Measurements from ENCODE around the gene WFS1.

The WFS1 gene

DNA sequence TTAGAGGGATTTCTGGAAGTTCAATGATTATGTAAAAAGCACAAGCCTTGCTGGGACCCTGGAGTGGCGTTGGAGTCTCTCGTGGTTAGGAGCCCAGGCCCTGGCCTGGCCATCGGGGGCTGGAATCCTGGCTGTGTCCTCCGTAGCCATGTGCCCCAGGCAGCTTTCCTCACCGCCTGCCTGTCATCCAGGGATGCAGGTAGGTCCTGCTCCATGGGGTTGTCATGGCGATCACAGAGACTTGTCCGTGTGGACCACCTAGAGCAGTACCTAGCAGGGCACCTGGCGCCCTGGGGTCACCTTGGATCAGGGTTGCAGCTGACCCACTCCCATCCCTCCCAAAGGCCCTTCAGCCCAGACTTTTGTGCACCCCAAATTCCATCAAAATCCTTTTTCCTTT, 30.2 kb upstream of the WFS1 start:
- TF ChIP-seq TCF12 (IDR thresholded peaks at IDR 0.05; ENCODE audit: low read depth) = no peak
- no peak for TF ChIP-seq RAD21 (IDR thresholded peaks at IDR 0.05; ENCODE audit: low read depth)
- no peak for TF ChIP-seq CEBPB (IDR thresholded peaks at IDR 0.05)
- no peak for TF ChIP-seq NFIC (IDR thresholded peaks at IDR 0.05)
- TF ChIP-seq EGR1 (IDR thresholded peaks at IDR 0.05) = no peak
- TF ChIP-seq, protein P1, sequence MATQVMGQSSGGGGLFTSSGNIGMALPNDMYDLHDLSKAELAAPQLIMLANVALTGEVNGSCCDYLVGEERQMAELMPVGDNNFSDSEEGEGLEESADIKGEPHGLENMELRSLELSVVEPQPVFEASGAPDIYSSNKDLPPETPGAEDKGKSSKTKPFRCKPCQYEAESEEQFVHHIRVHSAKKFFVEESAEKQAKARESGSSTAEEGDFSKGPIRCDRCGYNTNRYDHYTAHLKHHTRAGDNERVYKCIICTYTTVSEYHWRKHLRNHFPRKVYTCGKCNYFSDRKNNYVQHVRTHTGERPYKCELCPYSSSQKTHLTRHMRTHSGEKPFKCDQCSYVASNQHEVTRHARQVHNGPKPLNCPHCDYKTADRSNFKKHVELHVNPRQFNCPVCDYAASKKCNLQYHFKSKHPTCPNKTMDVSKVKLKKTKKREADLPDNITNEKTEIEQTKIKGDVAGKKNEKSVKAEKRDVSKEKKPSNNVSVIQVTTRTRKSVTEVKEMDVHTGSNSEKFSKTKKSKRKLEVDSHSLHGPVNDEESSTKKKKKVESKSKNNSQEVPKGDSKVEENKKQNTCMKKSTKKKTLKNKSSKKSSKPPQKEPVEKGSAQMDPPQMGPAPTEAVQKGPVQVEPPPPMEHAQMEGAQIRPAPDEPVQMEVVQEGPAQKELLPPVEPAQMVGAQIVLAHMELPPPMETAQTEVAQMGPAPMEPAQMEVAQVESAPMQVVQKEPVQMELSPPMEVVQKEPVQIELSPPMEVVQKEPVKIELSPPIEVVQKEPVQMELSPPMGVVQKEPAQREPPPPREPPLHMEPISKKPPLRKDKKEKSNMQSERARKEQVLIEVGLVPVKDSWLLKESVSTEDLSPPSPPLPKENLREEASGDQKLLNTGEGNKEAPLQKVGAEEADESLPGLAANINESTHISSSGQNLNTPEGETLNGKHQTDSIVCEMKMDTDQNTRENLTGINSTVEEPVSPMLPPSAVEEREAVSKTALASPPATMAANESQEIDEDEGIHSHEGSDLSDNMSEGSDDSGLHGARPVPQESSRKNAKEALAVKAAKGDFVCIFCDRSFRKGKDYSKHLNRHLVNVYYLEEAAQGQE (IDR thresholded peaks at IDR 0.05; ENCODE audit: low read depth) = no peak
- no peak for TF ChIP-seq YY1 (IDR thresholded peaks at IDR 0.05; ENCODE audit: low read depth)
- TF ChIP-seq TEAD4 (IDR thresholded peaks at IDR 0.05) = no peak
- no peak for TF ChIP-seq ZBTB7A (IDR thresholded peaks at IDR 0.05; ENCODE audit: low read depth)
- no peak for TF ChIP-seq EP300 (IDR thresholded peaks at IDR 0.05; ENCODE audit: borderline replicate concordance)
- no peak for TF ChIP-seq CREB1 (IDR thresholded peaks at IDR 0.05; ENCODE audit: low read depth)
- TF ChIP-seq, protein P2, sequence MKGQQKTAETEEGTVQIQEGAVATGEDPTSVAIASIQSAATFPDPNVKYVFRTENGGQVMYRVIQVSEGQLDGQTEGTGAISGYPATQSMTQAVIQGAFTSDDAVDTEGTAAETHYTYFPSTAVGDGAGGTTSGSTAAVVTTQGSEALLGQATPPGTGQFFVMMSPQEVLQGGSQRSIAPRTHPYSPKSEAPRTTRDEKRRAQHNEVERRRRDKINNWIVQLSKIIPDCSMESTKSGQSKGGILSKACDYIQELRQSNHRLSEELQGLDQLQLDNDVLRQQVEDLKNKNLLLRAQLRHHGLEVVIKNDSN (IDR thresholded peaks at IDR 0.05) = no peak
- no peak for TF ChIP-seq TAF1 (IDR thresholded peaks at IDR 0.05; ENCODE audit: low read depth)
- TF ChIP-seq FOXM1 (IDR thresholded peaks at IDR 0.05; ENCODE audit: borderline replicate concordance, low read depth) = no peak
- TF ChIP-seq, protein P3, sequence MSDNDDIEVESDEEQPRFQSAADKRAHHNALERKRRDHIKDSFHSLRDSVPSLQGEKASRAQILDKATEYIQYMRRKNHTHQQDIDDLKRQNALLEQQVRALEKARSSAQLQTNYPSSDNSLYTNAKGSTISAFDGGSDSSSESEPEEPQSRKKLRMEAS (IDR thresholded peaks at IDR 0.05) = no peak

DNA sequence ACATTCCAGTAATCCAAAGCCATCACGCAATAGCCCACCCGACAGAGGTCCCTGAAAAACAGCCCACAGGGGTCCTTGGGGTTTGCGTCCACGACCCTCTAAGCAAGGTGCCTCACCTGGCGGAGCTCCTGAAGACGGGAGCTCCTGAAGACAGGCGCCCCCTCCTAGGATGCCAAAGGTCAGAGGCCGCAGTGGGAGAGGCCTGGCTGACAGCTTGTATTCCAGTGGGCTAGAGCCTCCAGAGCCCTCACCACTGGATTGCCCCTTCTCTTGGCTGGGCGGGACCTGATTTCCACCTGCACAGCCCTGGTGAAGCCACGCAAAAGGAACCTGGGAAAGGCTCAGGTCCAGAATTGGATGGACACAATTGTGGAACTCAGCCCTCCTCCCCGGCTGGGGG, 29.7 kb upstream of the WFS1 start:
- TF ChIP-seq YY1 (IDR thresholded peaks at IDR 0.05; ENCODE audit: low read depth) (no peak), CREB1 (IDR thresholded peaks at IDR 0.05; ENCODE audit: low read depth) (no peak)
- TF ChIP-seq, protein P1 (IDR thresholded peaks at IDR 0.05; ENCODE audit: low read depth) = no peak
- TF ChIP-seq, protein P3 (IDR thresholded peaks at IDR 0.05) = no peak

DNA sequence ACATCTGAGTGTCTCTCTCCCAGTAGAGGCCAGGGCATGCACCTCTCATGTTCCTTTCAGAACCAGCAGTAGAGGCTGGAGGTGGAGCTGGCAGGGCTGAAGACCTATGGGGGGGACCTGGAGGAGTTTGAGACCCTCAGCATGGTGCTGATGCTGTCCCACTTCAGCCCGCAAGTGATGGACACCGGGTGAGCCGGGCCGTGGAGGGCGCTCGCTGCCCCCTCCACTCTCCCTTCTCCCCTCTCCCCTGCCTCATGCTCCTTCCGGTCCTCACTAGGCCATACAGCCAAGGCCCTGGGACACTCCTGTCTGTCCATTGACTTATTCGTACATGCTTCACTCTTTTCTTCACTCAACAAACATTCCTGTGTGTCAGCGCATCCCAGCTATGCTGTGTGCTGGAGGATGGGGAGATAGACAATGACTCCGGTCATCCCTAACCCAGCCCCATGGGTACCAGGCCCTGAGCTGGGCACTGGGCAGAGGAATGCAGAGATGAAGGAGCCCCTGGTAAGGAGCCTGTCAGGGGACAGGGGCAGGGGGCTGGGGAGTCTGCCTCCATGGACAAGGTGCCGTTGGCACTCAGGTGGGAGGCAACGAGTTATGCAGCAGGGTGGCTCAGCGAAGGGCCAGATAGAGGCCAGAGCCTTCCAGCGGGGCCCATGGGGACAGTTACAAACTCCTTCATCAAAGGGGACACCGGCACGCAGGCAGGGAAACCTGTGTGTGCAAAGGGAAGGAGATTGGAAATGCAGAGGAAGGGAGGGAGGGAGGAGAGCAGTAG, 28.4 kb upstream of the WFS1 start:
- TF ChIP-seq NFIC (IDR thresholded peaks at IDR 0.05) (no peak), CEBPB (IDR thresholded peaks at IDR 0.05) (no peak), TAF1 (IDR thresholded peaks at IDR 0.05; ENCODE audit: low read depth) (no peak), EP300 (IDR thresholded peaks at IDR 0.05; ENCODE audit: borderline replicate concordance) (no peak), ZBTB7A (IDR thresholded peaks at IDR 0.05; ENCODE audit: low read depth) (no peak), TEAD4 (IDR thresholded peaks at IDR 0.05) (no peak)
- TF ChIP-seq, protein P3 (IDR thresholded peaks at IDR 0.05) = no peak

DNA sequence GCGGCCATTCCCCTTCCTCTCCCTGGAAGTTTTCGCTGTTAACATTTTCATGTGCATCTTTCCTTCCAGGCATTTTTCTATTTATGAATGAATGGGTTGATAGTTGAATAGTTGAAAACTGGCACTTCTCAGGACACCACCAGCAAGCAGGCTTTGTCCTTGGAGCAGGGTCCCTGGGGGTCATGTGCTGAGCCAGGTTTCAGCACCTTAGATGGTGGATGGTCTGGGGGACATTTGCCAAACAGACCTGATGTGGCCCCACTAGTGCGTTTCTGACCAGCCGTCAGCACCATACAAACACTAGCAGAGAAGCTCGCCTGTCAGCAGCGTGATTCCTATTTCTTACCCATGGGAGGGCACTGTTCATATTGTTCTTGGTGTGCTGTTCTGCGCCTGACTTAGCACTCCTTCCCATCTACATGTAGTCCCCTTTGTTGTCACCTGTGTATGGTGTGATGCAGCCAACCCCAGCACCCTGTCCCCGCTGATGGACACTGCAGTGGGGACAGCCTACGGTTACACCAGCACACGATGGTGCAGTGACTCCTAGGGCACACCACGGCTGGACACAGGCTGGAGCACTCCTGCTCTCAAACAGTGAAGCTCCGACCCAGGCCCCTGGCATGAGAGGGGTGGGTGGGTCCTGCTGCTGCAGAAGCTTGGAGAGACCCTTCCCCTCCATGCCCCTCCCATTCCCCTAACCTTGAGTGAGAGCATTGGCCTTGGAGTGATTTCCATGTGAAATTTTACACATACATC, 27.2 kb upstream of the WFS1 start:
- TF ChIP-seq EGR1 (IDR thresholded peaks at IDR 0.05) (no peak), CEBPB (IDR thresholded peaks at IDR 0.05) (no peak), TCF12 (IDR thresholded peaks at IDR 0.05; ENCODE audit: low read depth) (no peak), RAD21 (IDR thresholded peaks at IDR 0.05; ENCODE audit: low read depth) (no peak), YY1 (IDR thresholded peaks at IDR 0.05; ENCODE audit: low read depth) (no peak), ZBTB7A (IDR thresholded peaks at IDR 0.05; ENCODE audit: low read depth) (no peak), CREB1 (IDR thresholded peaks at IDR 0.05; ENCODE audit: low read depth) (no peak), TAF1 (IDR thresholded peaks at IDR 0.05; ENCODE audit: low read depth) (no peak), TEAD4 (IDR thresholded peaks at IDR 0.05) (no peak), FOXM1 (IDR thresholded peaks at IDR 0.05; ENCODE audit: borderline replicate concordance, low read depth) (no peak), NFIC (IDR thresholded peaks at IDR 0.05) (no peak), EP300 (IDR thresholded peaks at IDR 0.05; ENCODE audit: borderline replicate concordance) (no peak)
- TF ChIP-seq, protein P3 (IDR thresholded peaks at IDR 0.05) = no peak
- TF ChIP-seq, protein P2 (IDR thresholded peaks at IDR 0.05) = no peak
- TF ChIP-seq, protein P1 (IDR thresholded peaks at IDR 0.05; ENCODE audit: low read depth) = no peak
